K562 (cell line): ENCODE results near the gene RALGAPA2. TPM values are rescaled to one million over a fixed set of nuclear protein-coding genes. Genes with fewer than 3 reads are reported as not detected.

Experiments
- ATAC-seq: fragments of 200-7000 bp; cut with Tn5 transposase; 3 replicates; pipeline ENCODE4 v1.9.1; 2020; ENCODE audit warnings: moderate library complexity
- BruUV-seq: library from RNA; stranded (reverse); fragments of 400-500 nt; replicated peaks from 2 replicates; lab custom pipeline; 2021; lab: Mats Ljungman, UMichigan
- CTCF ChIA-PET: fragments of 300-600 bp; formaldehyde crosslinking; extraction: SDS; loops from one replicate; lab custom pipeline; 2021; ENCODE audit warnings: low intra/inter-chr PET ratio; lab: Yijun Ruan, JAX
- POLR2A ChIA-PET: fragments of 300-600, 350-650 bp; sonication (Branson Sonifier 250); formaldehyde crosslinking; extraction: SDS; loops from one replicate; lab custom pipeline; 2021; ENCODE audit warnings: antibody characterized with exemption, inconsistent platforms; lab: Yijun Ruan, JAX
- DNase-seq, 4 experiments: peaks; one replicate each; pipeline versions ENCODE4 v3.0.0 to v3.0.0-alpha.2; 2011 to 2018; ENCODE audit warnings: low spot score in 3 of 4, mixed read lengths in 3 of 4; ENCODE audit errors: extremely low read depth in 1 of 4
- FAIRE-seq: peaks from 2 replicates; lab custom pipeline; 2011; peaks lifted over from hg19 to GRCh38; lab: Jason Lieb, UNC
- H2AFZ ChIP-seq: 2 replicates; pipeline ENCODE4 v1.6.0; 2011; ENCODE audit warnings: low read depth, low read length, control low read depth, inconsistent platforms
- H3K27ac ChIP-seq: fragments of 200-600 bp; 3 replicates; pipeline ENCODE4 v1.8.0; 2011; ENCODE audit warnings: low read depth, mild to moderate bottlenecking, control low read depth, inconsistent platforms, low read length, moderate library complexity, mixed read lengths; ENCODE audit errors: extremely low read depth
- H3K27me3 ChIP-seq, 2 experiments: fragments of 300-600 bp in 1 of 2; 2 replicates in 1 of 2; 3 replicates in 1 of 2; pipeline versions ENCODE4 v1.6.0 to v1.8.0; 2011; ENCODE audit warnings: inconsistent platforms in 2 of 2, low read length in 2 of 2, mild to moderate bottlenecking in 1 of 2, mixed read lengths in 1 of 2, moderate library complexity in 1 of 2; ENCODE audit not compliant: control insufficient read depth in 2 of 2, insufficient read depth in 2 of 2
- H3K36me3 ChIP-seq: fragments of 300-600 bp; 3 replicates; pipeline ENCODE4 v1.8.0; 2011; ENCODE audit warnings: mild to moderate bottlenecking, low read length, inconsistent platforms; ENCODE audit not compliant: control insufficient read depth, insufficient read depth
- H3K4me1 ChIP-seq, 2 experiments: fragments of 200-600 bp in 1 of 2; replicated peaks in 1 of 2; 2 replicates in 1 of 2; 3 replicates in 1 of 2; pipeline versions ENCODE4 v1.5.1 to v1.8.0; 2011; ENCODE audit warnings: inconsistent platforms in 2 of 2, low read length in 2 of 2, mild to moderate bottlenecking in 1 of 2, mixed read lengths in 1 of 2, moderate library complexity in 1 of 2; ENCODE audit not compliant: control insufficient read depth in 2 of 2, insufficient read depth in 2 of 2
- H3K4me2 ChIP-seq: 2 replicates; pipeline ENCODE4 v1.6.1; 2011; ENCODE audit warnings: low read length, control low read depth, inconsistent platforms, mixed read lengths; ENCODE audit not compliant: insufficient read depth
- H3K4me3 ChIP-seq: fragments of 200-600 bp; sonication (generic), shearing (Covaris generic); 2 replicates; pipeline ENCODE4 v1.5.1; 2016; ENCODE audit warnings: control low read depth, inconsistent platforms
- H3K79me2 ChIP-seq: fragments of 200-600 bp; 3 replicates; pipeline ENCODE4 v1.8.0; 2011; ENCODE audit warnings: low read length, inconsistent platforms; ENCODE audit not compliant: control insufficient read depth, insufficient read depth
- H3K9ac ChIP-seq, 2 experiments: 2 replicates each; pipeline versions ENCODE4 v1.6.0 to v1.6.1; 2011; ENCODE audit warnings: low read depth in 2 of 2, low read length in 2 of 2, control low read depth in 1 of 2, inconsistent platforms in 1 of 2, mild to moderate bottlenecking in 1 of 2, mixed read lengths in 1 of 2; ENCODE audit not compliant: insufficient read depth in 1 of 2
- H3K9me1 ChIP-seq: one replicate; pipeline ENCODE4 v1.6.0; 2011; ENCODE audit warnings: inconsistent platforms, mild to moderate bottlenecking, low read length, moderate library complexity; ENCODE audit not compliant: control insufficient read depth, insufficient read depth
- H3K9me3 ChIP-seq: replicated peaks from 2 replicates; pipeline ENCODE4 v1.5.1; 2011; ENCODE audit warnings: low read depth, low read length, inconsistent platforms; ENCODE audit not compliant: control insufficient read depth, insufficient read depth
- H4K20me1 ChIP-seq: replicated peaks from 2 replicates; pipeline ENCODE4 v1.6.1; 2011; ENCODE audit warnings: low read length, inconsistent platforms, mixed read lengths; ENCODE audit not compliant: control insufficient read depth, insufficient read depth
- BRF2 ChIP-seq: IDR thresholded peaks from 3 replicates; pipeline ENCODE4 v1.6.1; 2011; ENCODE audit warnings: borderline replicate concordance, mild to moderate bottlenecking; ENCODE audit not compliant: insufficient read length, insufficient read depth
- CHCHD3 ChIP-seq: fragments of 250-450 bp; sonication (Bioruptor Pico); IDR thresholded peaks from 2 replicates; pipeline ENCODE4 v2.1.2; 2022; ENCODE audit warnings: mild to moderate bottlenecking
- CTCFL ChIP-seq: IDR thresholded peaks from 2 replicates; pipeline ENCODE4 v1.6.1; 2011; ENCODE audit warnings: borderline replicate concordance, low read depth, mild to moderate bottlenecking, moderate library complexity, low read length; ENCODE audit not compliant: insufficient read depth, poor library complexity, severe bottlenecking
- MBD1 ChIP-seq: fragments of 250-450 bp; sonication (Bioruptor Pico); IDR thresholded peaks from 2 replicates; pipeline ENCODE4 v1.8.0; 2022; ENCODE audit warnings: inconsistent platforms
- SMARCE1 ChIP-seq: fragments of 450-650 bp; IDR thresholded peaks from 2 replicates; pipeline ENCODE4 v1.7.1; 2016; ENCODE audit warnings: mild to moderate bottlenecking
- SRSF3 ChIP-seq: fragments of 200-400 bp; formaldehyde crosslinking; IDR thresholded peaks from 2 replicates; pipeline ENCODE4 v1.6.1; 2016; ENCODE audit warnings: mild to moderate bottlenecking, low read length, moderate library complexity; ENCODE audit not compliant: insufficient read depth
- TSHZ1 ChIP-seq: fragments of 250-450 bp; sonication (Bioruptor Pico); IDR thresholded peaks from 2 replicates; pipeline ENCODE4 v1.4.0; 2020; ENCODE audit warnings: mild to moderate bottlenecking, moderate library complexity
- ZFX ChIP-seq: sonication (generic); formaldehyde crosslinking; IDR thresholded peaks from 2 replicates; pipeline ENCODE4 v1.8.0; 2022; ENCODE audit warnings: mild to moderate bottlenecking, missing genetic modification reagents, moderate library complexity
- ZKSCAN3 ChIP-seq: fragments of 250-450 bp; sonication (Bioruptor Pico); IDR thresholded peaks from 2 replicates; pipeline ENCODE4 v1.4.0; 2020
- ZNF740 ChIP-seq, 3 experiments: fragments of 200-800 bp in 1 of 3; sonication (Bioruptor generic) in 1 of 3; sonication (generic) in 1 of 3; formaldehyde crosslinking in 1 of 3; IDR thresholded peaks; 2 replicates each; pipeline versions ENCODE4 v1.6.1 to v1.8.0; 2016 to 2022; ENCODE audit warnings: mild to moderate bottlenecking in 2 of 3, missing compliant biosample characterization in 2 of 3, missing genetic modification characterization in 2 of 3, missing genetic modification reagents in 1 of 3
- whole genome bisulfite sequencing: fragments of 100-300 bp; shearing (Covaris generic); methylation state at CpG from one replicate; pipeline ENCODE4 v1.1.6; 2016; ENCODE audit warnings: low coverage, mixed read lengths; ENCODE audit not compliant: insufficient coverage; ENCODE audit errors: missing lambda C conversion rate; 5-methylcytosine and 5-hydroxymethylcytosine counted together
- in situ Hi-C: fragments of 300-500 bp; cut with MboI; formaldehyde crosslinking; loops from 4 replicates; pipeline ENCODE4 v1.15.0; 2018; ENCODE audit warnings: inconsistent platforms, mixed read lengths
- intact Hi-C: fragments of 100-400 bp; cut with micrococcal nuclease; formaldehyde crosslinking; loops from 2 replicates; pipeline ENCODE4 v1.14.2; 2022
- polyA plus RNA-seq, 8 experiments: library from polyadenylated mRNA; depleted of rRNA in 4 of 8; stranded (reverse) in 5 of 8; unstranded in 3 of 8; fragments of >200 nt; fragmentation: Nextera tagmentation in 2 of 8; fragmentation: Illumina TruSeq in 1 of 8; extraction: Ambion mirVana in 2 of 8; extraction: Trizol in 1 of 8; gene quantifications; 2 replicates each; pipeline versions ENCODE4 v1.2.1 to v1.2.3, GENCODE V29; 2011 to 2014; ENCODE audit warnings: inconsistent platforms in 1 of 8, missing spikeins in 1 of 8
- total RNA-seq, 7 experiments: library from RNA; depleted of rRNA in 6 of 7; stranded (reverse); fragments of >200 nt in 6 of 7; fragmentation: Illumina TruSeq in 2 of 7; extraction: Trizol in 2 of 7; gene quantifications; 2 replicates each; pipeline versions ENCODE4 v1.2.1 to v1.2.3, GENCODE V29; 2011 to 2021; ENCODE audit warnings: low replicate concordance in 1 of 7

RALGAPA2 gene
- total and polyA plus RNA-seq, 9 of the 15 experiments (the other 6 are each of a cell fraction or from before 2014, with no cell fraction given) = 0.35 to 2.7 (median 1.4) TPM

- TF ChIP-seq CTCFL = no peak
- TF ChIP-seq BRF2 = no peak
- no peak for TF ChIP-seq ZNF740 (CRISPR knock-in tag; IDR thresholded peaks at IDR 0.05)
- TF ChIP-seq ZNF740 (tag; IDR thresholded peaks at IDR 0.05) = no peak
- no peak for TF ChIP-seq ZKSCAN3 (CRISPR knock-in tag)
- TF ChIP-seq SMARCE1 = no peak
- TF ChIP-seq CHCHD3 (CRISPR knock-in tag) = no peak
These were observed 24.7 kb upstream of the RALGAPA2 start (continued) for GRCh38 chr20:20737158-20737557.

- FAIRE-seq = no peak
- Histone ChIP-seq H4K20me1 (no peaks in the 10 kb centered on the region), H3K9me3 (no peaks in the 10 kb centered on the region), H3K79me2 (no peaks in the 10 kb centered on the region), H3K4me2 (no peak overlapping the region), H3K27me3 (peaks cover 0 to 9% of the 10 kb centered on the region in 2 experiments; a peak in 1 of 5 replicates), H2AFZ (no peak overlapping the region), H3K4me3 (no peak overlapping the region), H3K9me1 (no peaks in the 10 kb centered on the region), H3K4me1 (no peaks in the 10 kb centered on the region), H3K9ac (no peak overlapping the region), H3K36me3 (no peaks in the 10 kb centered on the region), H3K27ac (no peak overlapping the region)
- no peak for DNase-seq
- in situ Hi-C loops (no loop called here), intact Hi-C loops (no loop called here)
- WGBS = 0% methylated on average over 6 of the region's 6 CpGs
- CTCF ChIA-PET = no interaction called here
- BruUV-seq = no TSS peak
- no peak for ATAC-seq
- POLR2A ChIA-PET = no interaction called here
- no peak for TF ChIP-seq MBD1 (CRISPR knock-in tag)
- no peak for TF ChIP-seq ZFX (CRISPR knock-in tag)
- TF ChIP-seq SRSF3 = no peak
- no peak for TF ChIP-seq TSHZ1 (CRISPR knock-in tag)
These were observed 23.9 kb upstream of the RALGAPA2 start for GRCh38 chr20:20736303-20736702.
